Panc1 (cell line): ENCODE data around the gene GATA6.

Experiments used
- CTCF ChIP-seq: fragments of 450-650 bp; IDR thresholded peaks from 2 replicates; pipeline ENCODE4 v1.5.1; 2017; ENCODE audit warnings: mild to moderate bottlenecking
- POLR2AphosphoS5 ChIP-seq: IDR thresholded peaks from 2 replicates; pipeline ENCODE4 v1.6.1; 2012; ENCODE audit warnings: mild to moderate bottlenecking, low read depth, low read length, moderate library complexity
- SIN3A ChIP-seq: IDR thresholded peaks from 2 replicates; pipeline ENCODE4 v1.6.1; 2012; ENCODE audit warnings: low read depth, mild to moderate bottlenecking, low read length, moderate library complexity, borderline replicate concordance; ENCODE audit not compliant: insufficient read depth
- TCF7L2 ChIP-seq: IDR thresholded peaks from 2 replicates; pipeline ENCODE4 v1.6.1; 2011; ENCODE audit warnings: mild to moderate bottlenecking, low read depth, low read length, inconsistent platforms

DNA sequence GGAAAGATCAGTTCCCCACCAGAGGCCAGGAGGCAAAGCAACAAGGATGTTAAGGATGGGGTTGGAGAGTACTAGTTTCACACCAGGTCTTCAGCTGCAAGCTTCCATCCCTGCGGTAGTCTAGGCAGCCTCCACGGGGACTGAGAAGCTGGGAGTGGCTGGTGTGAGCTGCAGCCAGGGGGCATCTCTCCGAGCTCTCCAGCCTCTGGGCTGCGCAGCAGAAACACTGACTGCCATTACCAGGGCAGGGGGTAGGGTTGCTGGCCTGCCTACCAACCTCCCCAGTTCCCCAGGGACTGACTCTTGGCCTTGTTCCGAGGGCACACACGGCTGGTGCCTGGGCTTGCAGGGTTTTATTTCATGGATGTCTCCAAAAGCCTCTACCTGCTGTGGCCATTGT is 15.9 kb downstream of the GATA6 start:
- TF ChIP-seq CTCF (0 out of 2 replicates have a peak, but pooled peaks have one; percentile 12), POLR2AphosphoS5 (no peak), SIN3A (no peak), TCF7L2 (no peak)
